Caki2 (cell line): ENCODE measurements around the gene ROR2. TPM values are rescaled to one million over a fixed set of nuclear protein-coding genes. Genes with fewer than 3 reads are reported as not detected.
"Not testable (repeated sequence)": the region's sequence is repeated elsewhere in the genome, so short reads cannot be mapped to it uniquely, and the experiment has no call there.

ENCODE experiments used
- DNase-seq: peaks from one replicate; pipeline ENCODE4 v3.0.0-alpha.2; 2015; ENCODE audit warnings: low read depth
- in situ Hi-C: cut with HindIII; loops from 2 replicates; pipeline ENCODE4 v1.10.0; 2016; ENCODE audit warnings: low sequenced_read_pairs, low pct_unique_long_range_greater_than_20kb, mixed read lengths
- total RNA-seq: library from RNA; depleted of rRNA; stranded (reverse); fragments of >200 nt; shearing (Covaris generic); gene quantifications from 2 replicates; pipeline ENCODE4 v1.2.3, GENCODE V29; 2014; ENCODE audit warnings: low replicate concordance

The ROR2 gene
- total RNA-seq, 1 experiment from 2014 or later, result 8.4 TPM

DNA sequence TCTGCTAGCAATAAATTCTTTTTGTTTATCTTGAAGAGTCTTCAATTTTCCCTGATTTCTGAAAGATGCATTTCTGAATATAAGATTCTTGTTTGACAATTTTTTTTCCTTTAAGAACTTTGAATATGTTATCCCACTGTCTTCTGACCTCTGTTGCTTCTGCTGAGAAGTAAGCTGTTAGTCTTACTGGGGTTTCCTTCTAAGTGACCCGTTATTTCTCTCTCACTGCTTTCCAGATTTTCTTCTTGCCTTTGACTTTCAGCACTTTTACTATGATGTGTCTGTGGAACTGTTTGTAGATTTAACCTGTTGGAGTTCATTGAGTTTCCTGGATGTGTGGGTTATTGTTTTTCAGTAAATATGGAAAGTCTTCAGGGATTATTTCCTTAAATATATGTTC lies 321.1 kb downstream of the ROR2 start:
- DNase-seq, result no peak
- in situ Hi-C loops, result no loop called here

DNA sequence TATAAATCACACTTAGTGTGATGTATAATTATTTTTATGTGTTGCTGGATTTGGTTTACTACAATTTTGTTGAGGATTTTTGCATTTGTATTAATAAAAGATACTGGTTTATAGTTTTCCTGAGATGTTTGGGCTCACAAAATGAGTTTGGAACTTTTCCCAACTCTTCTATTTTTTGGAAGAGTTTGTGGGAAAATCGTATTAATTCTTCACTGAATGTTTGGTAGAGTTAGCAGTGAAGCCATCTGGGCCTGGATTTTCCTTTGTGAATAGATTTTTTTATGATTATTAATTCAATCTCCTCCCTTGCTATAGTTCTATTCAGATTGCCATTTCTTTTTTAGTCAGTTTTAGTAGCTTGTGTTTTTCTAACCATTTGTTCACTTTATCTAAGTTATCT lies 324.7 kb downstream of the ROR2 start:
- no peak for DNase-seq
- in situ Hi-C loops, result no loop called here

DNA sequence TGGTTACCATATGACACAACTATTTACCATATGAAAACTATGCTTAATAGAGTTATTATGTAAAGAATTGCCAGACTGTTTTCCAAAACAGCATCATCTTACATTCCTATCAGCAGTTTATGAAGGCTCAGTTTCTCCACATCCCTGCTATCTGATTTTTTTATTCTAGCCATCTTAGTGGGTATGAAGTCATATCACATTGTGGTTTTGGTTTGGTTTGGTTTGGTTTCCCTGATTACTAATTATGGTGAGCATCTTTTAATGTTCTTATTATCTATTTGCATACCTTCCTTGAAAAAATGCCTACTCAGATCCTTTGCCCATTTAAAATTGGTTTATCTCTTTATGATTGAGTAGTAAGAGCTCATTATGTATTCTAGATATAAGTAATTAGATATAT lies 327.0 kb downstream of the ROR2 start:
- no peak for DNase-seq
- in situ Hi-C loops, result no loop called here

DNA sequence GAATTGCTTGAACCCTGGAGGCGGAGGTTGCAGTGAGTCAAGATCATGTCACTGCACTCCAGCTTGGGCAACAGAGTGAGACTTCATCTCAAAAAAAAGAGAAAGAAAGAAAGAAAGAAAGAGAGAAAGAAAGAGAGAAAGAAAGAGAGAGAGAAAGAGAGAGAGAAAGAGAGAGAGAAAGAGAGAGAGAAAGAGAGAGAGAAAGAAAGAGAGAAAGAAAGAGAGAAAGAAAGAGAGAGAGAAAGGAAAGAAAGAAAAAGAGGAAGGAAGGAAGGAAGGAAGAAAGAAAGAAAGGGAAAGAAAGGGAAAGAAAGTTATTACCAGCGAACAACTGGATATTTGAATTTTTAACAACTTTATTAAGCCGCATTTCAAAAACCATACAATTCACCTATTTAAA lies 327.9 kb downstream of the ROR2 start:
- in situ Hi-C loops, DNase-seq: not testable (repeated sequence)

DNA sequence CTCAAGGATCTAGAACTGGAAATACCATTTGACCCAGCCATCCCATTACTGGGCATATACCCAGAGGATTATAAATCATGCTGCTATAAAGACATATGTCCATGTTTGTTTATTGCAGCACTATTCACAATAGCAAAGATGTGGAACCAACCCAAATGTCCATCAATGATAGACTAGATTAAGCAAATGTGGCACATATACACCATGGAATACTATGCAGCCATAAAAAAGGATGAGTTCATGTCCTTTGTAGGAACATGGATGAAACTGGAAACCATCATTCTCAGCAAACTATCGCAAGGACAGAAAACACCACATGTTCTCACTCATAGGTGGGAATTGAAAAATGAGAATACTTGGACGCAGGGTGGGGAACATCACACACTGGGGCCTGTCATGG lies 336.0 kb downstream of the ROR2 start:
- in situ Hi-C loops, DNase-seq: not testable (repeated sequence)

DNA sequence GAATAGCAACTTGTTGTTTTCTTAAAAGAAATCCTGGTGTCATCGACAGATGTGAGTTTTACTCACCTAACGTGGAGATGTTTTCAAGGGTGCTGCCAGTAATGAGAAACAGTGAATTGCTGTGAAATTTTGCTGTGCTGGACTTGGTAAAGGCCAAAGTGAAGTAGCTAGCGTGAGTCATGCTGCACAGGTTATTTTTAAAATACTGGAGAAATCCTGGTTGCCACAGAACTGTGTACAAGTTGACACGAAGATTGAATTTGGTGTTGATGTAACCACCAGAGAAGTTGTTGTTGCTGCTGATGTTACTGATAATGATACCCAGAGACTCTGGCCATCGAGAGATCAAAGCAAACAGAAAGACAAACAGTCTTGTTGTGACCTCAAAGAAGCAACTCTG lies 338.4 kb downstream of the ROR2 start:
- in situ Hi-C loops, result no loop called here
- no peak for DNase-seq

DNA sequence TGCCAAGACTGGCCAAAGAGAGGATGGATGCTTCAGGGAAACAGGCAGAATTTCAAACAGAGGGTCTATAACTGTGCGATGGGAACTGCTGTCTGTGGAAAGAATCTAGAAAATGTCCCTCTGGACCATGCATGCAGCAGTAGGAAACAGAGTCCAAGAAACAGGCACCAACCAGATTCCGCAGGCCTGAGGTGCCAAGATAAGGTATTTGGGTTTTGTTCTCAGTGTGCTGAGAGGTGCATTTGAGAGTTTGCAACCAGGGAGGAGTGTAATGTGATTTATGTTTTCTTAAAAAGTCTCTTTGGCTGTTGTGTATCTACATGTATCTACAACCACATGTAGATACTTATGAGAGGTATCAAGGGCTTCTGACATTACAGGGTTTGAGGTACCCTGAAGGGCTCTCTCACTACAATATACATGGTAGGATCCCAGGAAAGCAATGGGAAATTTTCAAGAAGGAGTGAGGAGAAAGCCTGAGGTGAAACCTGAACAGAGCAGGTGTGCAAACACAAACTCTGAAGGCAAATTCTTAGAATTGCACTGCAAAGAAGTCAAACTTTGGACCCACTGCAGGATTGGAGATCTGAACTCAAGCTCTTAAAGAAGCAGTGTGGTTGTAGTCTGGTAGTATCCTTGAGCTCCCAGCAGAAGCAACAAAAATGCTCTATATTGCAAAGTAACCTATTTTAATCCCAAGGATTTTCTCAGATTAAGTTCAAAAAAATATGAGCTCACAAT lies 343.6 kb downstream of the ROR2 start:
- in situ Hi-C loops, result no loop called here
- no peak for DNase-seq

DNA sequence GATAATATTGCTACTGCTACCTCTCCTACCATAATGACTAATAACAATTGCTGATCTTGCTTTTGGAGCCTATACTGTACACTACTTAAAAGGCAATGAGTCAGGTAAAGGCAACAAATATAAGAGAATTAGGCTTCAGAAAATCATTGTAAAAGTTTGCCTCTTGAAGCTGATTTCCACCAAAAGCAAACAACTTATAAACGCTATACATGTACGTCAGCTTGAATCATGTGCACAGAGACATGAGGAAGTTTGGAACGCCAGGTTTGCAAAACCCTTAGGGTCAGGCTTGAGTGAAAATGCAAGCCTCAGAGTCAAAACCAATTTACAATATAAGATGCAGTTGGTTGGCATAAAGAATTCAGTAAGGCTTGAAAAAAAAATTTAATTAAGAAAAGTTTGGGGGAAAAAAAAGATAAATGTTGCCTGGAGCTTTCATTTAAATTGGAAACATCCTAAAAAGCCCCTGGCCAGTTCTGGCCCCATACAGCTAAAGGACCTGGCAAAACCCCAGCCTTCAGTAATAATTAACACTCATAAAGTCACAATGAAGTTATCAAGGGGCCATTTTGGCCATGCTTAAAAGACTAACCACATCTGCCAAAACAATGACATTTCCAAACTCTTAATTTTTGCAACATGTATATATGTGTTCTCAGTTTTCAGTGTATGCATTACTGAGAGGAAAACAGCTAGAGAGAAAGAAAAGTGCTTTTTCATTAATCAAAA lies 345.4 kb downstream of the ROR2 start:
- in situ Hi-C loops, result no loop called here
- no peak for DNase-seq

DNA sequence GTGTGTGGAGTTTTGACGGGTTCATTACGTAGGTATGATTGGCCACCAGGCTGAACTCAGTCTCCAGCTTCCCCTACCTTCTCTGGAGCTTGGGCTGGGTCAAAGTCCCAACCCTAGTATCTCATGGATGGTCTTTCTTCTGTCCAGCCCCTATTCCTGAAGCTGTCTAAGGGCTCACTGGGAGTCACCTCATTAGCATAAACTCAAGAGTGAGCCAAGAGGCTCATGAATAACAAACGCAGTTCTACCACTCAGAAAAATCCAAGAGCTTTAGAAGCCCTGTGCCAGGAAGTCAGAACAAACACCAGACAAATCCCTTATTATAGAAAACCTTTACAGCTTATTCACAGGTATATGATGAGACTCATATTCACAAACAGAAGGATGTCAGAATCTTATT lies 346.1 kb downstream of the ROR2 start:
- in situ Hi-C loops, result no loop called here
- DNase-seq, result no peak

DNA sequence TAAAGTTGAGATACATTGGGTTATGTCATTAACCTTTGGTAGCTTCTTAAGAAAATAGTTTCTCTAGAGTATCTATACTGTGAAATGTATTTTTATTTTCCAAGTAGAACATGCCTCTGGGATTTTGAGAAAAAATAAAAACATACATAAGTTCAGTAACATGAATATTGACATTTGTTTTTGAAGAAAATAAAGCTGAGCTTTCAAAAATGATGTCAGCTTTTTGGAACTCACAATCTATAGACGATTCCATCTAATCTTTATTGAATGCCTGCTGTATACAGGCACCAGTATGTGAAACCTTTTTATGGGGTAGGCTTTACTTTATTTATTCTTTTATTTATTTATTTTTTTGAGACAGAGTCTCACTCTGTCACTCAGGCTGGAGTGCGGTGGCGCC lies 350.5 kb downstream of the ROR2 start:
- no peak for DNase-seq
- in situ Hi-C loops, result no loop called here

DNA sequence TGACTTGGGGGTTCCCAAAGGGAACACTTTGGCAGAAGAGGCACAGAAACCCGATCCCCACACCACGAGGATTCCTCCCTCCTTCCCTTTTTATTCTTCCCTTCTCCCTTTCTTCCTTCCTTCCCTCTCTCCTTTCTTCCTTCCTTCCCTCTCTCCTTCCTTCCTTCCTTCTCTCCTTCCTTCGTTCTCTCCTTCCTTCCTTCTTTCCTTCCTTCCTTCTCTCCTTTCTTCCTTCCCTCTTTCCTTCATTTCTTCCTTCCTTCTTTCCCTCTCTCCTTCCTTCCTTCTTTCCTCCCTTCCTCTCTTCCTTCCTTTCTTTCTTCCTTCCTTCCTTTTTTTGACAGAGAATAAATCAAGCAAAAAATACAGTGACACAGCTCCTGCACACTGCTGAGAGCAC lies 358.4 kb downstream of the ROR2 start:
- in situ Hi-C loops, result no loop called here
- no peak for DNase-seq

DNA sequence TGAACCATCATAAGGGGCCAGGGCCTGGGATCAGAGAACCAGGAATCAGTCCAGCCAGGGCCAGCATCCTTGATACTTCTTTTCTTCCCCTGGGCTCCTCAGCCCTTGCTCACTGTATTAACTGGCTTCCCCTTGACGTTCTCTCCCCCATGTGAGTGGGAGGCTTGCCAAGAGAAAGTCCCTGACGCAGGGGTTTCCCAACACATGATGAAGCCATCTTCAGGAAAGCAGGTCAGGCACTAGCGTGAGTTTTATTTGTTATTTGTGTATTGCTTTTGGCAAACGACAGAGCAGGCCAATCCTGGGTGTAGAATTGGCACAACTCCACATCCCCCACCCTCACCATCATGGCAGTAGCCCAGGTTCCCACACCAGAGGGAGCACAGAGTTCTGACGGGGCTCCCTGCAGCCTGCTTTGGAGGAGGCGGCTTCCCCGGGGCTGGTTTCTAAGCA lies 360.9 kb downstream of the ROR2 start:
- DNase-seq, result no peak

DNA sequence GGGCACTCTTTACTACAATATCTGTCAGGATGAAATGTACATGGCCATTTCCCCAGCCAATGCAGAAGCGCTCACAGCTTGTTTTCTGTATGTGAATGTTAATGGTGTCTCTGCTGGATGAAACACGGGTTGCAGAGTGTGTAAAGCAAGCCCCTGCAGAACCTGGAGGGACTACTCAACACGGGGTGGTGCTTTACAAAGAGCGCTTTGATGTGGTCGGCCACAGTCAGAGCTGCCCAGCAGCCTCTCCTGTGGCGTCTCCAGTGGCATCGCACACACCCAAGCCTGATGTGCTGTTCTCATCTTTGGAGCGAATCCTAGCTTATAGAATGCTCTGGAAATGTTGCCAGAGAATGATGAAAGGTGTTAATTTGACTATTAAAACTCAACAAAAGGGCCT lies 363.7 kb downstream of the ROR2 start:
- in situ Hi-C loops, result no loop called here
- DNase-seq, result no peak

More for the DNA sequence above, 360.9 kb downstream of the ROR2 start:
- in situ Hi-C loops, result no loop called here

DNA sequence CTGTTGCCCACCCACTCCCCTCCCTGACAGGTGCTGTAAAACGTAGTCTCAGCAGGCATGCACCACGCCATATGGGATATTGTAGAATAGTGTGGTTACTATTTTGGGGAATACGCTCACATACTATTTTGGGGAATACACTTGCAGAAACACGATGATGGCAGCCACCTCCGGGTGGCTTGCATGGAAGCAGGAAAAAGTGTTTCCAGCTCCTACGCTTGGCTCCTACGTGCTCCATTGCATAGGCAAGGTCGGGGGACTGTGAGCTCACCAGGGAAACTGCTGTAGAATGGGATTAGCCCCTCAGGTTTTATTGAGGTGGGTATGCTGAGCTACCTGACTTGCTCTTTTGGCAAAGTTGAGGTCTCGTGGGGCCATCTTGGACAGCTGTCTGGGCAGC lies 366.1 kb downstream of the ROR2 start:
- in situ Hi-C loops, result no loop called here
- DNase-seq, result no peak

DNA sequence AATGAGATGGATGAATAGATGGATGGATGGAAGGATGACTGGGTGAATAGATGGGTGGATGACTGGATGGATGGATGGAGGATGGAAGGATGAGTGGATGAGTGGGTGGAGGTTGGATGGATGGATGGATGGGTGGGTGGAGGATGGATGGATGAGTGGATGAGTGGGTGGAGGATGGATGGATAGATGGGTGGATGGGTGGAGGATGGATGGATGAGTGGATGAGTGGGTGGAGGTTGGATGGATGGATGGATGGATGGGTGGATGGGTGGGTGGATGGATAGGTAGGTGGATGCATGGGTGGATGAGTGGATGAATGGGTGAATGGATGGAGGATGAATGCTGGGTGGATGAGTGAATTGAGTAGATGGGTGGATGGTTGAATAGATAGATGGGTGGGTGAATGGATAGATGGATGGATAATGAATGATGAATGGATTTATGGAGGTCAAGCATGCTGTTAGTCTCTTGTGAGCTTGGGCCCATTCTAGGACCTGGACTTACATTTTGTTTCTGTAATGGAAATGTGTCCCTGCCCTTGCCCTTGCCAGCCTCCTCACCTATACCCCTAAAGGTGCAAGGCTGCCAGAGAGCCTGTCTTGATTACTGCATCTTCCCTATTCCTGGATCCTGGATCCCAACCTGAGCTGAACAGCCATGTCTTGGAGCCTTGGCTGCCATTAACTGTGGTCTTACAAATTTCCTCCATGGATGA lies 366.7 kb downstream of the ROR2 start:
- DNase-seq, result no peak
- in situ Hi-C loops, result no loop called here

DNA sequence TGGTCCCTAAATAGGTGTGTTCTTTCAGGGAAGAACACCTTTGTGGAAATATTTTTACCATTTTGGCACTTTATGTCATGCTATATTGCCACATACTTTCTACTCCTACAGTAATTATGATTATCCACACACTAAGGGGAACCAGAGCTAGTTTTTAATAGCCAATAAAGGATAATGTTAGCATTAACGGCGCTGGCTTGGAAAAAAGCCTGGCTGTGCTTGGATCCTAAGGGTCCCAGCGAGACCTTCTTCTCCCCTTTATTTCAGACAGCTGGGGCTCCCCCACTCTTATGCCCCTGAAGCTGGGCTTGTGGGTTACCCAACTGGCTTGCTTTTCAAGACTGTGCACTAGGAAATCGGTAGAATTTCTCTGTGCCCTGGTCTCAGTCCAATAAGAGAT lies 367.8 kb downstream of the ROR2 start:
- in situ Hi-C loops, result no loop called here
- DNase-seq, result no peak

DNA sequence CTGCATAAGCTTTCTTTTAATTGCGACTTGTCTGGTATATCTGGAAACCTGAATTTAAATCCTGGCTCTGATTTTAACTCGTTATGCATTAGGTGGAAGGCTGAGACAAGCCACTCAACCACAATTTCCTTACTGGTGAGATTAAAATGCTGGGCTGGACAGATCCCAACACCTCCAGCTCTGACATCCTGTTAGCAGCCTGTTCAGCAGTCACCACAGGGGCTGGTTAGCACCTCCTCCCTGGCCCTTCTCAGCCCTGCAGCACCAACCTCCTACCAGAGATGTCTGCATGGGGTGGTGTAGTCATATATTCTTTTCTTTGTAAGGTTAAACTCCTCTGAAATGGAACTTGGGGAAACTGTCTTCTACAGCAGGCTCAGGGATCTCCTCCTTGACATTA lies 369.9 kb downstream of the ROR2 start:
- in situ Hi-C loops, result no loop called here
- DNase-seq, result no peak

DNA sequence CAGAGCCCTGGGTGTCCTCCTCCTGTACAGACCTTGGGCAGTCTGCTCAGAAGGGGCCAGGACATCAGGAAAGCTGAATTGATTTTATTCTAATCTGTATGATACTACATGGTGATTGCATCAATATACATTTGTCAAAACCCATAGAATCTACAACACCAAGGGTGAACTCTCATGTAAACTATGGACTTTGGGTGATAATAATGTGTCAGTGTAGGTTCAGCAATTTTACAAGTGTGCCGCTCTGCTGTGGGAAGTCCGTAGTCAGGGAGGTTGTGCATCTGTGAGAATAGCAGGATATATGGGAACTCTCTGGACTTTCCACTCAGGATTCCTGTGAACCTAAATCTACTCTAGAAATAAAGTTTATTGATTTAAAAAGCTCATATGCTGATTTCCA lies 371.1 kb downstream of the ROR2 start:
- no peak for DNase-seq
- in situ Hi-C loops, result no loop called here

DNA sequence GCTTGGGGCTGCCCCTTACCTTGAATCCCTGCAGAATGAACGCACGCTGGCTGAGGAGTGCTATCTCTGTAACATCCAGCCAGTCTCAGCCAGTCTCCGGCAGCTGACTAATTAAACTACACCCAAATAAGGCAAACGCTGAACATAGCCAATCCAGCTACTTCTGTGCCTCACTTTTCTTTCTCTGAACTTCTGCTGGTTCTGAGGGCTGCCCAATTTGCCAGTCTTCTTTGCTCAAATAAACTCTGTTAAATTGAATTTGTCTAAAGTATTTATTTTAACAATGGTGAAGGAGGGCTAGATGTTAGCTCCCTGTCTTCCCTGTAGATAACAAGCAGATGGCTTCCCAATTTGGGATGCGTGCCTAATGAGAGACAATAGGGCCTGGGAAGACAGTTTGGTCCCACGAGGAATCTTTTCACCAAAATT lies 372.4 kb downstream of the ROR2 start:
- DNase-seq, result no peak
- in situ Hi-C loops, result no loop called here
